Body of pancreas (tissue), 4 donors: Measurements from ENCODE around the gene RAD51B.

ENCODE experiments used
- POLR2A ChIP-seq, 3 donors: fragments of 450-650 bp; IDR thresholded peaks; one replicate each; pipeline ENCODE4 v1.6.1; 2016; ENCODE audit warnings: antibody characterized with exemption in 3 of 3, mild to moderate bottlenecking in 2 of 3
- TF ChIP-seq, protein P1 (sequence below), 7 experiments: fragments of 450-650 bp in 4 of 7; fragments of 200-600 bp in 3 of 7; sonication (generic) in 3 of 7; IDR thresholded peaks; one replicate each; pipeline ENCODE4 v1.5.1; 2016 to 2019; ENCODE audit warnings: antibody characterized with exemption in 7 of 7

DNA sequence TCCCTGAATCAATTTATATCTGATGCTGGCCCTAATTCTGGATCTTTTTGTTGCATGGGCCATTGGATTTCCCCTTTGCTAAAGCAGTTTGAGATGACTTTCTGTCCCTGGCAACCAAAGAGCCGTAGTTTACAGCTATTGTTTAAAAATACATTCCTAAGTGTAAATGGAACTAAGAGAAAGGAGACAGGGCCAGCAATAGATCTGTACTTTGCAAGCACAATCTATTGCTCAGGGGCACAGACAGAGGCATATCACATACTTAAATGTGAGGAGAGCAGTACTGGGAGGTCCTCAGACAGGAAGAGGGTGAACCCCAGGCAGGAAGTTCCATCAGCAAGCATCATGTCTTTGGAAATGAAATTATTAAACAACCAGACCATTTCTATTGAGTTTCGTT lies 846.7 kb downstream of the RAD51B start:
- TF ChIP-seq, protein P1, sequence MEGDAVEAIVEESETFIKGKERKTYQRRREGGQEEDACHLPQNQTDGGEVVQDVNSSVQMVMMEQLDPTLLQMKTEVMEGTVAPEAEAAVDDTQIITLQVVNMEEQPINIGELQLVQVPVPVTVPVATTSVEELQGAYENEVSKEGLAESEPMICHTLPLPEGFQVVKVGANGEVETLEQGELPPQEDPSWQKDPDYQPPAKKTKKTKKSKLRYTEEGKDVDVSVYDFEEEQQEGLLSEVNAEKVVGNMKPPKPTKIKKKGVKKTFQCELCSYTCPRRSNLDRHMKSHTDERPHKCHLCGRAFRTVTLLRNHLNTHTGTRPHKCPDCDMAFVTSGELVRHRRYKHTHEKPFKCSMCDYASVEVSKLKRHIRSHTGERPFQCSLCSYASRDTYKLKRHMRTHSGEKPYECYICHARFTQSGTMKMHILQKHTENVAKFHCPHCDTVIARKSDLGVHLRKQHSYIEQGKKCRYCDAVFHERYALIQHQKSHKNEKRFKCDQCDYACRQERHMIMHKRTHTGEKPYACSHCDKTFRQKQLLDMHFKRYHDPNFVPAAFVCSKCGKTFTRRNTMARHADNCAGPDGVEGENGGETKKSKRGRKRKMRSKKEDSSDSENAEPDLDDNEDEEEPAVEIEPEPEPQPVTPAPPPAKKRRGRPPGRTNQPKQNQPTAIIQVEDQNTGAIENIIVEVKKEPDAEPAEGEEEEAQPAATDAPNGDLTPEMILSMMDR (IDR thresholded peaks at IDR 0.05) = no peak
- no peak for TF ChIP-seq POLR2A (IDR thresholded peaks at IDR 0.05)
